ENCODE measurements around the gene NOD2.

- TF ChIP-seq GATA2 (IDR thresholded peaks at IDR 0.05; ENCODE audit: low read depth, low read length) (no peak), GATA3 (IDR thresholded peaks at IDR 0.05; ENCODE audit: low read depth, low read length) (no peak)
Measured at GRCh38 chr16:50651835-50652438, 41.5 kb upstream of the NOD2 start.

Data from SH-SY5Y (cell line).